Heart left ventricle (tissue), 13 donors: ENCODE results near the gene UBE2I.

Experiments
- CTCF ChIP-seq, 12 donors: fragments of 200-600 bp; sonication (generic) in 4 of 12; IDR thresholded peaks; one replicate each; pipeline versions ENCODE4 v1.5.0 to v1.8.0; 2018 to 2022; ENCODE audit warnings: antibody characterized with exemption in 12 of 12, mild to moderate bottlenecking in 5 of 12
- POLR2A ChIP-seq, 2 donors: fragments of 450-650 bp; IDR thresholded peaks; one replicate each; pipeline ENCODE4 v1.6.1; 2017; ENCODE audit warnings: antibody characterized with exemption in 2 of 2, mild to moderate bottlenecking in 2 of 2, moderate library complexity in 2 of 2
- donor health status: ischemic (EF 13 %, LVEDD 7.1; RV severe dilation, severe dysfunction).
- donor health status: DM: no; HTN: yes; CAD: no.
- donor health status: DM: no; HTN: no; CAD: no.
- donor health status: ischemic (EF 25% LVEDD 6.9; RV normal size, moderate dysfunction).
- donor health status: ischemic (EF 25% LVEDD 5.7; RV mildly dilated, moderate dysfunction).
- donor health status: ischemic (EF 35%, LVEDD 5.7; RV mildly dilated, moderate dysfunction).
- donor health status: nonischemic (EF 11% LVEDD 7.7; RV severe dilation, severe dysfunction).
- donor health status: DM: yes; HTN: yes; CAD: no.
- donor health status: PGD.
- donor health status: ischemic (EF 29% LVEDD 5.4; RV normal size, mild dysfunction).
- donor health status: nonischemic (EF 23%, LVEDD 6.1; RV moderate dilation, normal function).

GRCh38 chr16:1320097-1320496, 10.7 kb downstream of the UBE2I start:
- TF ChIP-seq CTCF (IDR thresholded peaks at IDR 0.05), result no peak
- no peak for TF ChIP-seq POLR2A (IDR thresholded peaks at IDR 0.05)
